Fibroblast of villous mesenchyme (primary cell): ENCODE measurements around the gene CTNND2. TPM values are rescaled to one million over a fixed set of nuclear protein-coding genes. Genes with fewer than 3 reads are reported as not detected.

Source experiments
- DNase-seq: peaks from one replicate; pipeline ENCODE4 v3.0.0-alpha.2; 2010; ENCODE audit warnings: low read depth
- H3K4me3 ChIP-seq: 2 replicates; pipeline ENCODE4 v1.5.1; 2011; ENCODE audit warnings: low read depth, mild to moderate bottlenecking, low read length
- CTCF ChIP-seq: IDR thresholded peaks from 2 replicates; pipeline ENCODE4 v1.5.1; 2012; ENCODE audit warnings: low read depth, mild to moderate bottlenecking, low read length; ENCODE audit not compliant: insufficient read depth
- total RNA-seq: library from RNA; depleted of rRNA; stranded (reverse); fragments of >200 nt; gene quantifications from 2 replicates; pipeline ENCODE4 v1.2.3, GENCODE V29; 2012

The CTNND2 gene
- total RNA-seq, 1 donor, result not detected

- TF ChIP-seq CTCF, result no peak
- no peak overlapping the region for H3K4me3 ChIP-seq
- DNase-seq, result no peak
Observed at GRCh38 chr5:11476866-11477265, 427.4 kb downstream of the CTNND2 start.

GRCh38 chr5:11468334-11469039, 435.8 kb downstream of the CTNND2 start:
- TF ChIP-seq CTCF, result no peak
- H3K4me3 ChIP-seq, result no peak overlapping the region
- DNase-seq, result no peak

- DNase-seq, result peak; percentile 2
Observed at GRCh38 chr5:11467588-11467987, 436.7 kb downstream of the CTNND2 start.

GRCh38 chr5:11459716-11460115, 444.5 kb downstream of the CTNND2 start:
- DNase-seq, result no peak
- no peak overlapping the region for H3K4me3 ChIP-seq
- TF ChIP-seq CTCF, result no peak

More at GRCh38 chr5:11467588-11467987, 436.7 kb downstream of the CTNND2 start:
- H3K4me3 ChIP-seq, result no peak overlapping the region
- no peak for TF ChIP-seq CTCF

GRCh38 chr5:11455505-11455904, 448.7 kb downstream of the CTNND2 start:
- H3K4me3 ChIP-seq, result no peak overlapping the region
- no peak for TF ChIP-seq CTCF
- no peak for DNase-seq

GRCh38 chr5:11452852-11453251, 451.4 kb downstream of the CTNND2 start:
- no peak overlapping the region for H3K4me3 ChIP-seq
- no peak for DNase-seq
- no peak for TF ChIP-seq CTCF

GRCh38 chr5:11449966-11450365, 454.3 kb downstream of the CTNND2 start:
- no peak for TF ChIP-seq CTCF
- H3K4me3 ChIP-seq, result no peak overlapping the region
- DNase-seq, result no peak
